ENCODE measurements around the gene TDG. TPM values are rescaled to one million over a fixed set of nuclear protein-coding genes. Genes with fewer than 3 reads are reported as not detected.
"Not testable (repeated sequence)": the region's sequence is repeated elsewhere in the genome, so short reads cannot be mapped to it uniquely, and the experiment has no call there.

Gene TDG
- total RNA-seq, 2 donors from 2014 or later, result 13.2 to 17.5 TPM

GRCh38 chr12:104006929-104007328 is 41.3 kb downstream of the TDG start:
- no peak for TF ChIP-seq POLR2A (IDR thresholded peaks at IDR 0.05)
- TF ChIP-seq, protein P1, sequence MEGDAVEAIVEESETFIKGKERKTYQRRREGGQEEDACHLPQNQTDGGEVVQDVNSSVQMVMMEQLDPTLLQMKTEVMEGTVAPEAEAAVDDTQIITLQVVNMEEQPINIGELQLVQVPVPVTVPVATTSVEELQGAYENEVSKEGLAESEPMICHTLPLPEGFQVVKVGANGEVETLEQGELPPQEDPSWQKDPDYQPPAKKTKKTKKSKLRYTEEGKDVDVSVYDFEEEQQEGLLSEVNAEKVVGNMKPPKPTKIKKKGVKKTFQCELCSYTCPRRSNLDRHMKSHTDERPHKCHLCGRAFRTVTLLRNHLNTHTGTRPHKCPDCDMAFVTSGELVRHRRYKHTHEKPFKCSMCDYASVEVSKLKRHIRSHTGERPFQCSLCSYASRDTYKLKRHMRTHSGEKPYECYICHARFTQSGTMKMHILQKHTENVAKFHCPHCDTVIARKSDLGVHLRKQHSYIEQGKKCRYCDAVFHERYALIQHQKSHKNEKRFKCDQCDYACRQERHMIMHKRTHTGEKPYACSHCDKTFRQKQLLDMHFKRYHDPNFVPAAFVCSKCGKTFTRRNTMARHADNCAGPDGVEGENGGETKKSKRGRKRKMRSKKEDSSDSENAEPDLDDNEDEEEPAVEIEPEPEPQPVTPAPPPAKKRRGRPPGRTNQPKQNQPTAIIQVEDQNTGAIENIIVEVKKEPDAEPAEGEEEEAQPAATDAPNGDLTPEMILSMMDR (IDR thresholded peaks at IDR 0.05), result no peak
- Histone ChIP-seq H3K9me3 (no peaks in the 10 kb centered on the region), H3K4me3 (no peak overlapping the region), H3K4me1 (no peaks in the 10 kb centered on the region), H3K36me3 (replicated peaks in 1 of 2; ENCODE audit: insufficient read depth in 1 of 2, low read depth in 2 of 2) (no peaks in the 10 kb centered on the region), H3K27me3 (no peaks in the 10 kb centered on the region), H3K27ac (no peak overlapping the region)
- no peak for DNase-seq
- 35 to 46% methylated on average over 3 of the region's 3 CpGs for WGBS, 2 donors
- ATAC-seq, result no peak
- intact Hi-C loops (cut with DNase I), result no loop called here

GRCh38 chr12:104010121-104010520 is 44.4 kb downstream of the TDG start:
- intact Hi-C loops (cut with DNase I), result no loop called here
- TF ChIP-seq, protein P1 (IDR thresholded peaks at IDR 0.05), result no peak
- TF ChIP-seq POLR2A (IDR thresholded peaks at IDR 0.05), result no peak
- Histone ChIP-seq H3K27me3 (no peaks in the 10 kb centered on the region), H3K36me3 (replicated peaks in 1 of 2; ENCODE audit: insufficient read depth in 1 of 2, low read depth in 2 of 2) (no peaks in the 10 kb centered on the region), H3K4me1 (no peaks in the 10 kb centered on the region), H3K4me3 (no peak overlapping the region), H3K27ac (no peak overlapping the region), H3K9me3 (no peaks in the 10 kb centered on the region)
- DNase-seq, result no peak
- 89 to 90% methylated on average over 4 of the region's 4 CpGs for WGBS, 2 donors
- ATAC-seq, result no peak

- 81 to 84% methylated on average over 2 of the region's 2 CpGs for WGBS, 2 donors
- no peak overlapping the region for H3K4me3 ChIP-seq
Observed at GRCh38 chr12:104010606-104011169, 45.0 kb downstream of the TDG start.

GRCh38 chr12:104011253-104011652 is 45.6 kb downstream of the TDG start:
- no peaks in the 10 kb centered on the region for H3K27me3 ChIP-seq
- H3K4me1 ChIP-seq, result no peaks in the 10 kb centered on the region
- H3K27ac ChIP-seq, result no peak overlapping the region
- no peaks in the 10 kb centered on the region for H3K9me3 ChIP-seq
- intact Hi-C loops (cut with DNase I), result no loop called here
- no peaks in the 10 kb centered on the region for H3K36me3 ChIP-seq (replicated peaks in 1 of 2; ENCODE audit: insufficient read depth in 1 of 2, low read depth in 2 of 2)
- no peak for TF ChIP-seq POLR2A (IDR thresholded peaks at IDR 0.05)
- TF ChIP-seq, protein P1 (IDR thresholded peaks at IDR 0.05), result no peak
- no peak overlapping the region for H3K4me3 ChIP-seq
- WGBS, 2 donors, result 66 to 72% methylated on average over 6 of the region's 6 CpGs
- ATAC-seq (peak; percentile 21), DNase-seq (no peak)

More at GRCh38 chr12:104010606-104011169, 45.0 kb downstream of the TDG start:
- no peaks in the 10 kb centered on the region for H3K4me1 ChIP-seq
- ATAC-seq, result no peak
- DNase-seq, result no peak
- H3K27ac ChIP-seq, result no peak overlapping the region
- no peaks in the 10 kb centered on the region for H3K9me3 ChIP-seq
- TF ChIP-seq, protein P1 (IDR thresholded peaks at IDR 0.05), result no peak
- no peak for TF ChIP-seq POLR2A (IDR thresholded peaks at IDR 0.05)
- intact Hi-C loops (cut with DNase I), result no loop called here
- no peaks in the 10 kb centered on the region for H3K36me3 ChIP-seq (replicated peaks in 1 of 2; ENCODE audit: insufficient read depth in 1 of 2, low read depth in 2 of 2)
- no peaks in the 10 kb centered on the region for H3K27me3 ChIP-seq

DNA sequence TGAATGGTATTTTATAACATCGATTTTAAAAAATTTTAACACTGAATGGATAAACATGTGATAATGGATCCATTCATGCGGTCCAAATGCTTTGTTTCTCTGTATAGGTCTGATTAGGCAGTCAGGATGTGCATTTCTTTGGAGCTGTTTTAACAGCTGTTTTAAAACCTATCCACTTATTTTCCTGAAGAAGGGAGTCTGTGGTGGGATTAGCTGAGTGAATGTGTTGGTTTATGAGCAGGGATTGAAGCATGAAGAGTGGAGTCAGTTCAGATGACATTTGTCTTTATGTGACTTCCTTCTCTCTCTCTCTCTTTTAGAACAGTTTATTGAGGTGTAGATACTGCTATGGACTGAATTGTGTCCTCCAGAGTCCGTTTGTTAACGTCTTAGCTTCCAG is 46.7 kb downstream of the TDG start:
- no peaks in the 10 kb centered on the region for H3K36me3 ChIP-seq (replicated peaks in 1 of 2; ENCODE audit: insufficient read depth in 1 of 2, low read depth in 2 of 2)
- H3K27ac ChIP-seq, result no peak overlapping the region
- ATAC-seq, result no peak
- TF ChIP-seq, protein P1 (IDR thresholded peaks at IDR 0.05), result no peak
- TF ChIP-seq POLR2A (IDR thresholded peaks at IDR 0.05), result no peak
- H3K27me3 ChIP-seq, result no peaks in the 10 kb centered on the region
- WGBS, 2 donors, result 74% methylated on average over 4 of the region's 4 CpGs
- intact Hi-C loops (cut with DNase I), result no loop called here
- H3K9me3 ChIP-seq, result no peaks in the 10 kb centered on the region
- no peaks in the 10 kb centered on the region for H3K4me1 ChIP-seq
- H3K4me3 ChIP-seq, result no peak overlapping the region
- no peak for DNase-seq

DNA sequence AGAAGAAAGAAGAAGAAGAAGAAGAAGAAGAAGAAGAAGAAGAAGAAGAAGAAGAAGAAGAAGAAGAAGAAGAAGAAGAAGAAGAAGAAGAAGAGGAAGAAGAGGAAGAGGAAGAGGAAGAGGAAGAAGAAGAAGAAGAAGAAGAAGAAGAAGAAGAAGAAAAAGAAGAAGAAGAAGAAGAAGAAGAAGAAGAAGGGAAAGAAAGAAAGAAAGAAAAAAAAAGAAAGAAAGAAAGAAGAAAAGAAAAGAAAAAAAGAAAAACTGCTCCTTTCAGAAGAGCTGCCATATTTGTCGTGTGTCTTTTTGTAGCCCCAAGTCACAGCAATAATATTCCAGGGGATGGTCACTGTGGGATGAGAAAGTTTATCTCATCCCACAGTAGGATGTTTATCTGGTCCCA is 56.2 kb downstream of the TDG start:
- WGBS, 2 donors, result 75 to 83% methylated on average over 1 of the region's 1 CpG
- not testable (repeated sequence) for H3K36me3 ChIP-seq (replicated peaks in 1 of 2; ENCODE audit: insufficient read depth in 1 of 2, low read depth in 2 of 2)

More for the DNA sequence above, 56.2 kb downstream of the TDG start:
- ATAC-seq; H3K9me3 ChIP-seq; intact Hi-C loops (cut with DNase I); H3K27me3 ChIP-seq; H3K4me3 ChIP-seq; H3K27ac ChIP-seq; DNase-seq; H3K4me1 ChIP-seq: not testable (repeated sequence)
